GM10248 (cell line): ENCODE results near the gene SPARCL1.
"Not testable (repeated sequence)": the region's sequence is repeated elsewhere in the genome, so short reads cannot be mapped to it uniquely, and the experiment has no call there.

Experiments
- CTCF ChIA-PET: fragments of 300-600 bp; sonication (Branson Sonifier 250); formaldehyde crosslinking; extraction: SDS; loops from one replicate; lab custom pipeline; 2021; ENCODE audit warnings: antibody characterized with exemption; lab: Yijun Ruan, JAX
- POLR2A ChIA-PET: fragments of 350-650 bp; sonication (Branson Sonifier 250); formaldehyde crosslinking; extraction: SDS; loops from one replicate; lab custom pipeline; 2020; ENCODE audit warnings: antibody characterized with exemption; lab: Yijun Ruan, JAX
- DNase-seq: peaks from one replicate; pipeline ENCODE4 v3.0.0; 2012; ENCODE audit errors: extremely low spot score
- TF ChIP-seq, protein P1 (sequence below): IDR thresholded peaks from 2 replicates; pipeline ENCODE4 v1.5.1; 2012; ENCODE audit warnings: mild to moderate bottlenecking, low read depth; ENCODE audit errors: extremely low read depth, missing control alignments, control extremely low read depth

The SPARCL1 gene

DNA sequence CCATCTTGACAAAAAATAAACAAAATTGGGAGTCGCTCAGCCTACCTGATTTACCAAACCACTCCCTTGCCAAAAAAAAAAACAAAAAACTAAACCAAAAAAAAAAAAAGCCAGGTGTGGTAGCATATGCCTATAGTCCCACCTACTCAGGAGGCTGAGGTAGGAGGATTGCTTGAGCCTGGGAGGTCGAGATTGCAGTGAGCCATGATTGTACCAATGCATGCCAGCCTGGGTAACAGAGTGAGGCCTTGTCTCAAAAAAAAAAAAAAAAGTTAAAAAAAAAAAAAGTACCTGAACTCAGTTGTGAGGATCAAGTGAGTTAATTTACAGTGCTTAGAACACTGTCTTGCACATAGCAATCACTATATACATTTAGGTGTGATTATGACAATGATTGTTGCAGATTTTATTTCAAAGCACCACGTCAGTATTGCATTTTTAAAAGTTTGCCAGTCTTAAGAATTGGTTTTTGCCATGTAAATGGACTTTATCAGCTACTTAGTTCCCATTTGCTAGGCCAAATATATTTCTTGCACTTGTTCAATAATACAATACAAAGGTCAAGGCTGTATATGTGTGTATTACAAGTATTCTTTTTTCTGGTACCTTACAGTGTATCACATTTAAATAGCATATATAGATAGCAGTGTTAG is 102.2 kb downstream of the SPARCL1 start:
- TF ChIP-seq, protein P1, sequence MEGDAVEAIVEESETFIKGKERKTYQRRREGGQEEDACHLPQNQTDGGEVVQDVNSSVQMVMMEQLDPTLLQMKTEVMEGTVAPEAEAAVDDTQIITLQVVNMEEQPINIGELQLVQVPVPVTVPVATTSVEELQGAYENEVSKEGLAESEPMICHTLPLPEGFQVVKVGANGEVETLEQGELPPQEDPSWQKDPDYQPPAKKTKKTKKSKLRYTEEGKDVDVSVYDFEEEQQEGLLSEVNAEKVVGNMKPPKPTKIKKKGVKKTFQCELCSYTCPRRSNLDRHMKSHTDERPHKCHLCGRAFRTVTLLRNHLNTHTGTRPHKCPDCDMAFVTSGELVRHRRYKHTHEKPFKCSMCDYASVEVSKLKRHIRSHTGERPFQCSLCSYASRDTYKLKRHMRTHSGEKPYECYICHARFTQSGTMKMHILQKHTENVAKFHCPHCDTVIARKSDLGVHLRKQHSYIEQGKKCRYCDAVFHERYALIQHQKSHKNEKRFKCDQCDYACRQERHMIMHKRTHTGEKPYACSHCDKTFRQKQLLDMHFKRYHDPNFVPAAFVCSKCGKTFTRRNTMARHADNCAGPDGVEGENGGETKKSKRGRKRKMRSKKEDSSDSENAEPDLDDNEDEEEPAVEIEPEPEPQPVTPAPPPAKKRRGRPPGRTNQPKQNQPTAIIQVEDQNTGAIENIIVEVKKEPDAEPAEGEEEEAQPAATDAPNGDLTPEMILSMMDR = no peak
- POLR2A ChIA-PET = no interaction called here
- CTCF ChIA-PET = no interaction called here
- no peak for DNase-seq

DNA sequence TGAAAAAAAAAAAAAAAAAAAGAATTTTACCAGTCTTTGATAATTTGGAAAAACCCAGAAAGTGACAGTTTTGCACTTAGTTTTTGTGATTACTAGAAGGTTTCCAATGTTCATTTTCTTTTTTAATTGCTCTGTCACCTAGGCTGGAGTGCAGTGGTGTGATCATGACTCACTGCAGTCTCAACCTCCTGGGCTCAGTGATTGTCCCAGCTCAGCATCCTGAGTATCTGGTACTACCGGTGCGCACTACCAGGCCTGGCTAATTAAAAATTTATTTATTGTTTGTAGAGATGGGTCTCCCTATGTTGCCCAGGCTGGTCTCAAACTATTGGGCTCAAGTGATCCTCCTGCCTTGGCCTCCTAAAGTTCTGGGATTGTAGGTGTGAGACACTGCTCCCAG is 103.5 kb downstream of the SPARCL1 start:
- CTCF ChIA-PET = no interaction called here
- DNase-seq = no peak
- TF ChIP-seq, protein P1 = no peak
- POLR2A ChIA-PET = no interaction called here

DNA sequence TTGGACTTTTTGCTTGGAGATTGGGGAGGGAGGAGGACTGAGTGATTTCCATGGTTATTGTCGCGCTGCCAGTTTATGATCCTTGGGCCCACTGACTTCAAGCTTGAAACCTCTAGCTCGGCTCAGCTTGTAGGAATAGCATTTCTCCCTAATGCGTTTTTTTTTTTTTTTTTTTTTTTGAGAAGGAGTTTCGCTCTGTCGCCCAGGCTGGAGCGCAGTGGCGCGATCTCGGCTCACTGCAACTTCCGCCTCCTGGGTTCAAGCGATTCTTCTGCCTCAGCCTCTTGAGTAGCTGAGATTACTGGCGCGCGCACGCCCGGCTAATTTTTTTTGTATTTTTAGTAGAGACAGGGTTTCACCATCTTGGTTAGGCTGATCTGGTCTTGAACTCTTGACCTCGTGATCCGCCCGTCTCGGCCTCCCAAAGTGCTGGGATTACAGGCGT is 105.1 kb downstream of the SPARCL1 start:
- DNase-seq, CTCF ChIA-PET, POLR2A ChIA-PET: not testable (repeated sequence)
